GM19467 (cell line): Measurements from ENCODE around the gene CDS2.
A peak's percentile ranks its signal among the peaks of the same experiment; 100 is the strongest.
"Not testable (repeated sequence)": the region's sequence is repeated elsewhere in the genome, so short reads cannot be mapped to it uniquely, and the experiment has no call there.

Source experiments
- ATAC-seq: cut with Tn5 transposase; IDR thresholded peaks from one replicate; pipeline ENCODE4 v1.9.1; 2021; ENCODE audit warnings: mild to moderate bottlenecking, moderate library complexity; ENCODE audit not compliant: unreplicated experiment

CDS2 gene

GRCh38 chr20:5126512-5127203, at the start of gene CDS2:
Gene CDS2, plus strand, starts transcription at chr20:5127008. Its CDS starts 85 bp downstream, at chr20:5127093.
- peak; percentile 85 for ATAC-seq

DNA sequence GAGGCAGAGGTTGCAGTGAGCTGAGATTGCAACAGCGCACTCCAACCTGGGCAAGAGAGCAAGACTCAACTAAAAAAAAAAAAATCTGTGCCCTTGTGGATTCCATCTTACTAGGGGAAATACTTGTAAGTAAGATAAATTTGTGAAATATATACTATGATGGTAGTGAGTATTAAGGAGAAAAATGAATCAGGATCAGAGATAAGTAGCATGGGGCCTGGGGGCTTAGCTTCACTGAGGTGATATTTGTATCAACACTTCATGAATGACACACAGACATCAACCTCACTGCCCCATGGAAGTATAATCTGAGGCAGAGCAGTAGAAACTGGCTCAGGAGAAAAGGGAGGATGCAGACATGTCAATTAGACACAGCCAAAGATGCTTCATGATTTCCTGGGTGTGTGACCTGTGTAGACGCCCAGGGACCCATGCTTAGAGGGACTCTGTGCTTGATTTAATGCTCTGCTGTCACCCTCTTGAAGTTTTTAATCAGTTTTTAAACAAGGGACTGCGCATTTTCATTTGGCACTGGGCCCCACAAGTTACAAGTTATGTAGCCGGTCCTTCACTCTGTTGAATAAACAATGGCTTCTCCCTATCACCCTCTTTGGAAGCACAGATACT, 48.9 kb upstream of the CDS2 start:
- peak; percentile 3 for ATAC-seq

DNA sequence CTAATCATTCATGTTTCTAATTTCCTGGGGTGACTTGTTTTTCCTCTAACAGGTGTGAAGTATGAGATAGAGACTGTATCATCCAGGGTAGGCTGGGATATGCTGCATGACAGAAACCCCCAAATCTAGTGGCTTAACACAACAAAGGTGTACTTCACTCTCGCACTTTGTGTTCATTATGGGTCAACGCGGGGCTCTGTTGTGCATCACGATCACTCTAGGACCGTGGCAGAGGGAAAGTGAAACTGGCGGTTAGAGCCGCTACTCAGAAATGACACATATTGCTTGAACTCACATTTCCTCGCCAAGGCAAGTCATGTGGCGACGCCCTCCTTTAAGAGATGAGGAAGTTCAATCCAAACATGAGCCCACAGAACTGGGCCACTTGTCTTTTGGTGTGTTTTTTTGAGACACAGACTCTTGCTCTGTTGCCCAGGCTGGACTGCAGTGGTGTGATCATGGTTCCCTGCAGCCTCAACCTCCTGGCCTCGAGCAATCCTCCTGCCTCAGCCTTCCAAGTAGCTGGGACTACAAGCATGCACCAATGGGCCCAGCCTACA, 48.3 kb upstream of the CDS2 start:
- ATAC-seq: peak; percentile 97

- no peak for ATAC-seq
Measured at GRCh38 chr20:5080384-5080877, 46.4 kb upstream of the CDS2 start.

- no peak for ATAC-seq
Measured at GRCh38 chr20:5085380-5085779, 41.4 kb upstream of the CDS2 start.

- ATAC-seq: no peak
Measured at GRCh38 chr20:5088688-5089087, 38.1 kb upstream of the CDS2 start.

- ATAC-seq: peak; percentile 56
Measured at GRCh38 chr20:5090191-5090590, 36.6 kb upstream of the CDS2 start.

GRCh38 chr20:5091902-5092301, 34.9 kb upstream of the CDS2 start:
- no peak for ATAC-seq

DNA sequence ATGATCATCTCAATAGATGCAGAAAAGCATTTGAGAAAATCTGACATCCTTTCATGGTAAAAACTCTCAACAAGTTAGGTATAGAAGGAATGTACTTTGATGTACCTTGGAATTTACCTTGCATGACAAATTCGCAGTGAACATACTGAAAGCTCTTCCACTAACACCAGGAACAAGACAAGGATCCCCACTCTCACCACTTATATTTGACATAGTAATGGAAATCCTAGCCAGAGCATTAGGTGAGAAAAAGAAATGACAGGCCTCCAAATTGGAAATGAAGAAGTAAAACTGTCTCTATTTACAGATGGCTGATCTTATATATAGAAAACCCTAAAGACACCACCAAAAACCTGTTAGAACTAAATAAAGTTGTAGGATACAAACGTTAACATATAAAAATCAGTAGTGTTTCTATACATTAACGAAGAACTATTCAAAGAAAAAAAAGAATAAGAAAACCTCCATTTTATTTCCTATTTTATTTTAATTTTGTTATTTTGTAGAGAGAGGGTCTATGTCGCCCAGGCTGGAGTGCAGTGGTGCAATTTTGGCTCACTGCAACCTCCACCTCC, 34.0 kb upstream of the CDS2 start:
- no peak for ATAC-seq

- ATAC-seq: no peak
Measured at GRCh38 chr20:5095454-5095853, 31.4 kb upstream of the CDS2 start.

- no peak for ATAC-seq
Measured at GRCh38 chr20:5095931-5096330, 30.9 kb upstream of the CDS2 start.

DNA sequence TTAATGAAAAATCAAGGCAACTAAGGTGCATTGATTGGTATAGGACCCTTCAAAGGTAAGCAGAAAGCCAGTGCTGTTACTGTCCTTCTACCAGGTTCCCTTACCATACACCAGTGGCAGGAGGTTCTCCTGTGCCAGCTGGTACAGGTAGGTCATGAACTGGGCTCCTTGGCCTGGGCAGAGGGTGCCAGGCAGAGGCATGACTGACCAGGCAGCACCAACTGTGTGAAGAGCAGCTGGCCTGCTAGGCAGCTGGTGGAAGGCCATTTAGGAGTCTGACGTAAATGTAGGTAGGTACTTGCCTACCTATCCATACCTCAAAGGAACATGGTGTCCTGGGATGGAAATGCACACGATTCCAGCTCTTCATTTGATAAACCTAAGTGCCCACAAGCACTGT, 30.3 kb upstream of the CDS2 start:
- ATAC-seq: no peak

DNA sequence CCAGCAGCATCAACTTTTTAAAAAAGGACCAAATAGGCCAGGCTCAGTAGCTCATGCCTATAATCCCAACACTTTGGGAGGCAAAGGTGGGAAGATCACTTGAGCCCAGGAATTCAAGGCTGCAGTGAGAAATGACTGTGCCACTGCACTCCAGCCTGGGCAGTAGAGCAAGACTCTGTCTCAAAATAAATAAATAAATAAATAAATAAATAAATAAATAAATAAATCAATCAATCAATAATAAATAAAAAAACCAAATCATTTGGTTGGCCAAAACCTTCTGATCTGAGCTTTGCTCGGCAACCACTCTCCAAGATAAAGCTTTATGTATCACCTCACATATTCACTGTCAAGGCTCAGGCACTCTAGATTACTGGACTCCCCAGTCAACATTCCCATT, 27.8 kb upstream of the CDS2 start:
- not testable (repeated sequence) for ATAC-seq

- not testable (repeated sequence) for ATAC-seq
Measured at GRCh38 chr20:5099909-5100308, 26.9 kb upstream of the CDS2 start.

- peak; percentile 70 for ATAC-seq
Measured at GRCh38 chr20:5100684-5101347, 26.0 kb upstream of the CDS2 start.

- ATAC-seq: no peak
Measured at GRCh38 chr20:5104479-5104878, 22.3 kb upstream of the CDS2 start.

GRCh38 chr20:5109276-5109675, 17.5 kb upstream of the CDS2 start:
- no peak for ATAC-seq

DNA sequence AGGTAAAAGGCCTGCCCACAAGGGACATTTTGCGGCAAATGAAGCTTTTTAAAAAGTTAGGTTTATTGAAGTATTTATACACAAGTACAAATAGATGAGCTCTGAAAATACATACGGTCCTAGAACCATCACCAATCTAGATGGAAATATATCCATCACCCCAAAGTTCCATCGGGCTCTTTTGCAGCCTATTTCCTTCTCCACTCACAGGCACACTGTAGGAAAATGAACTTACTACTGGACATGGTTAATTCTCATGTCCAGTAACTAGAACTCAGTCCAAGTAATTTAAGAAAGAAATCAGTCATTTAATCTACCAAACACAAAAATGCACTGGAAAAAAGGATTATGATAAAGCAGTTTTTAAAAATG, 13.2 kb upstream of the CDS2 start:
- ATAC-seq: no peak

DNA sequence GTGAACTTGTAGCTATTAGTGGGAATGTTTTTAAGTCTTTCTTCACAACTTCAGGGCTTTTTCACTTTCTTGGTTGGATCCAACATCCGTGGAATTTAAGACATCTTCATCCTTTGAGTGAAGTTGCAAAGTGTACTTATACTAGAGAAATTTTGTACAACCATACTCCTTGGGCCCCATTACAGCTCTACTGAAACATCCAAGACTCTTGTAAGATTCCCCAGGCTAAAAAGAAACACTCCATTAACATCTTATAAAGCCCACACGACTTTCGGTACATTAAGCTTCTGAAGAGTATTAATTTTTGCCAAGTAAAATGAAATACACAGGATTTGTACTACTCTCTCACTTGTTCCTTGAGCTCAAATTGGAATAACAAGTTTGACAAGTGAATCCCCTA, 12.4 kb upstream of the CDS2 start:
- ATAC-seq: no peak

- no peak for ATAC-seq
Measured at GRCh38 chr20:5116875-5117274, 9.9 kb upstream of the CDS2 start.
